SKM-1 treated with dmso at 0.1 percent for 144 hours (cell line): ENCODE data around the gene CFTR.

Source experiments
- DNase-seq: peaks from one replicate; lab custom pipeline; 2025; ENCODE audit not compliant: unreplicated experiment; lab: John Stamatoyannopoulos, UW

CFTR gene

DNA sequence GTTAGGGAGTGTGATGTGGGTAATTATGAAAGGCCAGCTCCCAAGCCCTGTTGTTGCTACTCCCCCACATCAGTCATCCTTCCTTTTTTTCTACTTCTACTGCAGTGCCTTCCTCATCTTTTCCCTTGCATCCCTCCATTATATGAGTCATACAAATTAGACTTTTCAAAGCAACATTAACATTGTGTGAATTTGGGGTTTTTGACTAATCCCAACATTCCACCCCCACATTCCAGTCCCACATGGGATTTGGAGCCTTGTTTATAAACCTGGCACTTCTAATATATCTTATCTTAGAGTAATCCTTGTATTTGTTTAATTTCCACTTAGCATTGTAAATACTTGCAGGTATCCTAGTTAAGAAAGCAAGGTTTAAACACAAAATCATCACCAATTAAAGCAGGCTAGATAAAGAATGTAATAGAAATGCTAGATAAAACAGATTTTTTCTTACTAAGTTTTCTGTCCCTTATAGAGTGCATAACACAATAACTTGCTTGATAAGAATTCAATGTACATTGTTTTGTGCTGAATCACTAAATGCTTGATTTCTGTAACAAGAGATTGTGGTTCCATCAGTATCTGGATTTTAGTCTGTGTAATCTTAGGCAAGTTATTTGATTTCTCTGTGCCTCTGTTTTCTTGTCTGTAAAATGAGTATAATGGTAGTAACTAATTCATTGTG, 165.8 kb downstream of the CFTR start:
- DNase-seq = peak; percentile 4

DNA sequence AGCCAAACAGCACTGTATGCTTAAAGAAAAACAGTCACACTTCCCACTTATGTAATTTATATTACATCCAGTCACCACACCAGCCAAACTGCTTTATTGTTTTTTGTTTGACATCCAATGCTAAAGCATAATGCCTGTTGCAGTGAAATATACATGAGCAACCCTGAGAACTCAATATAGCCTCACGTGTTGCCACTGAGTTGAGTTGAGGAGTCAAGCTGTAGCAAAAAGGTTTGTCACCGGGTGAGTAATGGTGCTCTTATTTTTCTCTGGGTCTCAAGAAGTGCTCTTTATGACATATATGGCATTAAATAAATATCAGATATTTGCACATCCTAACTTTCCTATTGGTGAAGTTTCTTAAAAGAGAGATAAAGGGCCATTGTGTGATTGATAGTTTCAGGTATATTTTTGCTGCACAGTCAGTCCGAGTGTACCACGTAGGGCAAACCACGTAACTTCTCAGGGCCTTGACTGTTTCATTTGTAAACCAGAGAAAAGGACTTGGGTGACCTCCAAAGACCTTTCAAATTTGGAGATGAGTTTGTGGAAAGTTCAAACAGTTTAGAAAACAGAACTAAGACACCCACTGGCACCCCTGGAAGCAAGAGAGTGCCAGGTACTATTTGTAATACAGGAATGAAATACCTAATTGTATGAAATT, 168.5 kb downstream of the CFTR start:
- no peak for DNase-seq

DNA sequence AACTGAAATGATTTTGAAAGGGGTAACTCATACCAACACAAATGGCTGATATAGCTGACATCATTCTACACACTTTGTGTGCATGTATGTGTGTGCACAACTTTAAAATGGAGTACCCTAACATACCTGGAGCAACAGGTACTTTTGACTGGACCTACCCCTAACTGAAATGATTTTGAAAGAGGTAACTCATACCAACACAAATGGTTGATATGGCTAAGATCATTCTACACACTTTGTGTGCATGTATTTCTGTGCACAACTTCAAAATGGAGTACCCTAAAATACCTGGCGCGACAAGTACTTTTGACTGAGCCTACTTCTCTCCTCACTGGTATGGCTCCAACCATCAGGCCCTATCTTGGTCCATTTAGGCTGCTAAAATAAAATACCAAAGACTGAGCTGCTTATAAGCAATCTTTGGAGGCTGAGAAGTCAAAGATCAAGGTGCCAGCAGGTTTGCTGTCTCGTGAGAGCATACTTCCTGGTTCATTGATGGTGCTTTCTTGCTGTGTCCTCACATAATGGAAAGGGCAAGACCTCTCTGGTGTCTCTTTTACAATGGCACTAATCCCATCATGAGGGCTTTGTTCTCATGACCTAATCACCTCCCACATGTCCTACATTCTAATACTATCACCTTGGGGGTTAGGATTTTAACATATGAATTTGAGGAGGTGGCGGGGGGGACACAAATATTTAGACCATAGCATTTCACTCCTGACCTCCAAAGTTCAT, 173.3 kb downstream of the CFTR start:
- DNase-seq = no peak

DNA sequence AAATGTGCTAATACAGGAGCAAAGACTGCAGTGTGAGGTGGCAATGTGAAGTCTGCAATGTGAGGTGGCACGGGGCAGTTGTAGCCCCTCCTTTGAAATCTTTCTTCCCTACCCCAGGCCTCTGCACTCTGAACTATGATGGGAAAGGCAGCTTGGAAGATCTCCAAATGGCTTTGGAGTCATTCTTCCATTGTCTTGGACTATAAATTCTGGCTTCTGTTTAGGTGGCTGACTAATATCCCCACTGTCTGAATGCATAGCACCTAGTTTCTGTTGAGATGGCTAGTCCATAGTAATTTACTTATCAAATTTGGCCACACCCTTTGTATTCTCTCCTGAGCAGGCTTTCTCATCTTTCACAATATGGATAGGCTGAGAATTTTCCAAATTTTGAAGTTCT, 175.0 kb downstream of the CFTR start:
- no peak for DNase-seq

DNA sequence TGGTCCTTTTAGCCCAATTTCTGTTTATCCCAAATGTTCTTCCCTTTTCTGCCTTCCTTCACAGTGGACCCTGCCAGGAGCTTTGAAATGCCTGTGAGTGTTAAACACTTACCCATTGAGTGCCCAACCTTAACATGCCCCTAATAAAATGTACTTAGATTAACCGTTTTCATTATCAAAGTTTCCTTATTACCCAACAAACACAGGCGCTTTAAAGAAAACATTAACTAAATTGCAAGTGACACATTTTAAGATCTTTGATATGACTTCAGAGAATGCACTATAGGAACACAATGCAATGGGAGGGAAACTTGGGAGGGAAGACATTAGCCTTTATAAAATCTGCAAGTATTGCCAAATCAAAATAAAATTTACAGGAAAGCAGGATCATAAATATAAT, 177.0 kb downstream of the CFTR start:
- DNase-seq = no peak

DNA sequence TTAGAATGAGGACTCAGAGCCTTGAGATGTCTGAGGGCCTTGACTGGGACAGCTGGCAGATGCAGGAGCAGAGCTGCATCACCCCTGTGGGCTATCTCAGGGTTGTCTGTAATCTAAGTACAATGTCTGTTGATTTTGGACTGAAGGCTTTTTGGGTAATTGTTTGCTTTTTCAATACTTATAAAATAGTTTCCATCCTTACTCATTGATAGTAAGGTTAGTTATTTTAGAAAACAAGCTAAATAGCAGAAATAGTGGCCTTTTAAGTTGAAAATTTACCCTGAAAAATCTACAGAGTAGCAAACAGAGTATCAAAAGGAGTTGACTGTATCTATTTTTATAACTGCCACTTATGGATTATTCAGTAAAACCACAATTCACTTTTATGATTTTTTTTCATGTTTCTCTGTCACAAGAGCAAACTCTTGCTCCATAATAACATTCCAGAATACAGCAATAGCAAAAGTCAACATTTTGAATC, 179.7 kb downstream of the CFTR start:
- DNase-seq = no peak

DNA sequence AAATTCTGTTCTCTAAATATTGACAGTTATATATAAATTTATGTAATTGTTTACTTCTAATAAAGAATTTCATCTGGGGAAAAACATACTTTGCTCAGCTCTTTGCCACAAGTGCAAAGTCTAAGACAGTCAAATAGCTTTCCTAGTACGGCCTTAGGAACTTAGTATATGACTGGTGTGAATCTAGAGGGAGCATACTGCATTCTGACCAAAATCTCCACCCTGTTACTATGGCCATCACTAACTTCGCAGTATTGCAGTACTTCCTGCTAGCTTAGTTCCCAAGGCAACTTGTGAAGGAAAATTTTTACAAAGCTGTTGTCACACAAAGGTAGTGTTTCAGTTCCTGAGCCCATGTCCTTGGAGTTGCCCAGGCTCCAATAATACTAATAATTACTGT, 181.5 kb downstream of the CFTR start:
- no peak for DNase-seq

DNA sequence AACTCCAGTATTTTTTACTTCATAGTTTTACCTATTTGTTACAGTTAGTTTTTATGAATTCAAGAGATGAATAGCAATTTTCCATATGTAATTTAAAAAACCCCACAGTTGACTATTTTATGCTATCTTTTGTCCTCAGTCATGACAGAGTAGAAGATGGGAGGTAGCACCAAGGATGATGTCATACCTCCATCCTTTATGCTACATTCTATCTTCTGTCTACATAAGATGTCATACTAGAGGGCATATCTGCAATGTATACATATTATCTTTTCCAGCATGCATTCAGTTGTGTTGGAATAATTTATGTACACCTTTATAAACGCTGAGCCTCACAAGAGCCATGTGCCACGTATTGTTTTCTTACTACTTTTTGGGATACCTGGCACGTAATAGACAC, 184.2 kb downstream of the CFTR start:
- no peak for DNase-seq

DNA sequence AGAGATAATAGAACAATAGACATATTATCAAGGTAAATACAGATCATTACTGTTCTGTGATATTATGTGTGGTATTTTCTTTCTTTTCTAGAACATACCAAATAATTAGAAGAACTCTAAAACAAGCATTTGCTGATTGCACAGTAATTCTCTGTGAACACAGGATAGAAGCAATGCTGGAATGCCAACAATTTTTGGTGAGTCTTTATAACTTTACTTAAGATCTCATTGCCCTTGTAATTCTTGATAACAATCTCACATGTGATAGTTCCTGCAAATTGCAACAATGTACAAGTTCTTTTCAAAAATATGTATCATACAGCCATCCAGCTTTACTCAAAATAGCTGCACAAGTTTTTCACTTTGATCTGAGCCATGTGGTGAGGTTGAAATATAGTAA, 185.5 kb downstream of the CFTR start:
- no peak for DNase-seq

DNA sequence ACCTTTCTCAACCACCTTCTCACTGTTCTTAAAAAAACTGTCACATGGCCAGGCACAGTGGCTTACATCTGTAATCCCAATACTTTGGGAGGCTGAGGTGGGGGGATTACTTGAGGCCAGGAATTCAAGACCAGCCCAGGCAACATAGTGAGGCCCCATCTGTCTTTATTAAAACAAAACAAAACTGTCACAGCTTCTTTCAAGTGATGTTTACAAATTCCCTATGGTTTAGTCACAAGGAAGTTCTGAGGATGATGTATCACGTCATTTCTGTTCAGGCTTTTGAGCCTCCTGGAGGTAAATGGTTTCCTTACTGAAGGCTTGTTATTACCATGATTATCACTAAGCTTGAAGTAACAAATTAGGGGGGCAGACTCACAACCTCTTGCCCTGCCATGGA, 186.2 kb downstream of the CFTR start:
- DNase-seq = no peak

DNA sequence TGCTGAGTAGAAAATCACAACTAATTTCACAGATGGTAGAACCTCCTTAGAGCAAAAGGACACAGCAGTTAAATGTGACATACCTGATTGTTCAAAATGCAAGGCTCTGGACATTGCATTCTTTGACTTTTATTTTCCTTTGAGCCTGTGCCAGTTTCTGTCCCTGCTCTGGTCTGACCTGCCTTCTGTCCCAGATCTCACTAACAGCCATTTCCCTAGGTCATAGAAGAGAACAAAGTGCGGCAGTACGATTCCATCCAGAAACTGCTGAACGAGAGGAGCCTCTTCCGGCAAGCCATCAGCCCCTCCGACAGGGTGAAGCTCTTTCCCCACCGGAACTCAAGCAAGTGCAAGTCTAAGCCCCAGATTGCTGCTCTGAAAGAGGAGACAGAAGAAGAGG, 186.9 kb downstream of the CFTR start:
- DNase-seq = no peak

DNA sequence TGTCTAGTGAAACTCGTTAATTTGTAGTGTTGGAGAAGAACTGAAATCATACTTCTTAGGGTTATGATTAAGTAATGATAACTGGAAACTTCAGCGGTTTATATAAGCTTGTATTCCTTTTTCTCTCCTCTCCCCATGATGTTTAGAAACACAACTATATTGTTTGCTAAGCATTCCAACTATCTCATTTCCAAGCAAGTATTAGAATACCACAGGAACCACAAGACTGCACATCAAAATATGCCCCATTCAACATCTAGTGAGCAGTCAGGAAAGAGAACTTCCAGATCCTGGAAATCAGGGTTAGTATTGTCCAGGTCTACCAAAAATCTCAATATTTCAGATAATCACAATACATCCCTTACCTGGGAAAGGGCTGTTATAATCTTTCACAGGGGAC, 187.6 kb downstream of the CFTR start:
- DNase-seq = no peak

DNA sequence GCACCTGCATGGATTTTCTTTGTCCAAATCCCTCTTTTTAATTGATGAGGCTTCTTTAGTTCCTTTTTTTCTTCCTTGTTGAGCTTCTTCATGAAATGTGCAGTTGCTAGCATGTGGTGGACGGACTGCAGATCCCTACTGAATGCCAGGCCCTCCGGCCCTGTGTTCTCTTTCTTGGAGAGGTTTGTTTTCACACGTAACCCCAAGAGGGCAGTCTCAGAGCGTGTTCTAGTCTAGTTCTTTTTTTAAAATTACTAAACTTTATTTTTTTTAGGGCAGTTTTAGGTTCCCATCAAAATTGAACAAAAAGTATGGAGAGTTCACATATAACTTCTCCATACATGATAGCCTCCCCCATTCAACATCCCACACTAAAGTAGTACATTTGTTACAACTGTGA, 190.0 kb downstream of the CFTR start:
- no peak for DNase-seq

DNA sequence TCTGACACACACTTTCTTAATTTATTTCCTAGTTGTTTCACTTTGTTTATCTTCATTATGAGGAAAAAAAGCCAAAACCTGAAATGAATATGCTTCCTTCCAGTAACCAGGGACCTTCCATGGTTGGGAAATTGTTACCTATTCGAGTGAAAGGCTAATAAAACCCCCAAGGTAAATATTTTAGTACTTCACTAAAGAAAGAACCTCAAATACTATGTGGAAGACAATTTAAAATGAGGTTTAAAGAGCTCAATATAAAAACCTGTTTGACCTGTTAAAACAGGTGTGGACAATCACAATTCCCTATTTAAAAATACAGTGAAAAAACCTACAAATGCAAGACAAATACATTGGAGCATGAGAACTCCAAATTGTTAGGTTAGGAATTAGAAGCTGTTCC, 192.6 kb downstream of the CFTR start:
- no peak for DNase-seq

DNA sequence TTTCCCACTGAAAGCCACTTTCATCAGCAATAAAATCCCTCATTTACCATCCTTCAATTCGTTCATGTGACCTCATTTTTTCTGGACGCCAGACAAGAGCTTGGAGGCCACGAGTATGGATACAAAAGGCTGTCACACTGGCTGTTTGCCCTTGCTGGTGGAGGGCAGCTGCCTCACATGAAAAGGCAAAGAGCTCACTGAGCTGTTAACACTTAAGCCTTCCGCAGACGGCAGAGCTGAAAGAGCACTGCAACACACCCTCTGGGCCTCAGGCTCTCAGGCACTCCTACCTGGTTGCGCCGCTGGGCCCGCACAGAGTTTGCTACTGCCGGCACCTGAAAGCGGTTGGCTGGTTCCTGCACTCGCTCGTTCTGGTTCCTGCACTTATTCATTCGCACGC, 193.5 kb downstream of the CFTR start:
- no peak for DNase-seq

DNA sequence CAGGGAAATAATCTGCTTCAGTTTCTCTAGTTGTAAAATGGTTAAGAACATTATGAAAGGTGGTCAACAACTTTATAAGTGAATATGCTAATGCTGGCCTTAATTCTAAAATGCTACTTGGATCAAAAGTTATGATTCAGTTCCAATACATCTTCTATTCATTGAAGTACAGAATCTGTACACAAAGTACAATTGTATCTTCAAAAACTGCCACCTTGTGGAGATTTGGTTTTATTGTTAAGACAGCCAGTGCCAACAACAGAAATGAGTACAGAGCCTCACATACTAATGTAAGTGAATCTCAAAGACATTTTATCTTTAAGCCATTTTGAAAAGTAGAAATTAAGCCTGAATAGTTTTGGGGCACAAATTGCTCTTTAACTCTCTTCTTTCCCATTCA, 194.0 kb downstream of the CFTR start:
- no peak for DNase-seq

DNA sequence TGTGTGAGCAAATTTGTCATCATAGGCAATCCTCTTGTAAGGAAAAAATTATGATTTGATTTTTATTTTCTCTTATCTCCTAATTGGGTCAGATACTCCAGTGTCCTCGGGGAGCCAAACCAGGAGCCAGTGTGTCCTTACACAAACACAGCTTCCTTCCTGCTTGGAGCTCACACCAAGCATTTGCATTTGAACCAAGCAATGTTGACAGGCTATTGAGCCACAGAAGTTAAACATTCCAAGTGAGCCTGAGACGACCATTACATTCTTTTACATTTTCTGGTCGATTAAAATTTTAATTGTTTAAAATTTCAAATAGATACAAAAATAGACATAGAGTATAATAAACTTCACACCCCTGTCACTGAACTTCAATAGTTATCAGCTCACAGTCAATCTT, 194.8 kb downstream of the CFTR start:
- no peak for DNase-seq

DNA sequence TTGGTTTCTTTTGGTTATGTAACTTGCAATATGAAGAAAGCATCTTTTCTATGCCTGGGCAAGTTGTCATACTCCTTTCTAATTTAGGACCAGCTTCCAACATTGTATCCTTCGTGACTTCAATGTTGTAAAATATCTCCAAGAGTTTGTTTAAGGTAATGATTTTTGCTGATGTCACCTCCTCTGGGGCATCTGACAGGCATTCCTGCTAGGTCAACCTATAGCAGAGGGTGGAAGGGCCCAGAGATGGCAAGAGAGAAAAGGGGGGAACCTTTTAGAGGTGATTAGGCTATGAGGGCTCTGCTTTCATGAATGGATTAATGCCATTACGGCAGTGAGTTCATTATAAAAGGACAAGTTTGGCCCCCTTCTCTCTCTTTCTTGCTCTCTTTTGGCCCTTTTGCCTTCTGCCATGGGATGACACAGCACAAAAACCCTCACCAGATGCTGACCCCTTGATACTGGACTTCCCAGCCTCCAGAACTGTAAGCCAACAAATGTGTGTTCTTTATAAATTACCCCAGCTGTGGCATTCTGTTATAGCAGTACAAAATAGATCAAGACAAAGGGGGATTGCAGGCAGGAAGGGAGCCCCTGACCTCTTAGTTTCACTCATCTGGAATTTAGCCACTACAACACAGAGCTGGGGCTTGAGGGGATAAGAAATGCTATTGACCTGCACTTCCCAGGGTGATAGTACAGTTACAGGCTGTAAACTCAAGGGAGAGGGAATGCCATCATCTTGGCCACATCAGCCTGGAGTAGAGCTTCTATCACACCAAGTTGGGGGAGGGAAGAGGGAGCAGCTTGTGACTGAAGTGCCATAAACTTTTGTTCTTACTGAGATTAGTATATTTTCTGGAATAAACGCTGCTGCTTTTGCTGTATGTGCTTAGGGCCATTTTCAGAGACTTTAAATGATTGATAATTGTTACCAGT, 195.9 kb downstream of the CFTR start:
- DNase-seq = no peak

DNA sequence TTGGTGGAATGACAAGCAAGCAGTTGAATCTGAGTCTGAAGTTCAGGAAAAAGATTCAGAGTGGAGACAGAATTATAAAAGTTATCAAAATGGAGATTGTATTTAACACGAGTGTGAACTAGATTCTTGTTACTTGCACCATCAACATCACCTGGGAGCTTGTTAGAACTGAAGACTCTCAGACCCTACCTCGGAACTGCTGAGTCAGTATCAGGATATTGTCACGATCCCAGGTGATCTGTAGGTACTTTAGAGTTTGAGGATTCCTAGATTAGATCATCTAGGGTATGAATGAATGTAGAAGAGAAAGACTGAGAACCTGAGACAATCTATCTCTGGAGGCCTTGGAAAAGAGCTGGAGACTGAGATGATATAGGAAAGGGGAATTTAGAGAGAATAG, 199.3 kb downstream of the CFTR start:
- DNase-seq = no peak

DNA sequence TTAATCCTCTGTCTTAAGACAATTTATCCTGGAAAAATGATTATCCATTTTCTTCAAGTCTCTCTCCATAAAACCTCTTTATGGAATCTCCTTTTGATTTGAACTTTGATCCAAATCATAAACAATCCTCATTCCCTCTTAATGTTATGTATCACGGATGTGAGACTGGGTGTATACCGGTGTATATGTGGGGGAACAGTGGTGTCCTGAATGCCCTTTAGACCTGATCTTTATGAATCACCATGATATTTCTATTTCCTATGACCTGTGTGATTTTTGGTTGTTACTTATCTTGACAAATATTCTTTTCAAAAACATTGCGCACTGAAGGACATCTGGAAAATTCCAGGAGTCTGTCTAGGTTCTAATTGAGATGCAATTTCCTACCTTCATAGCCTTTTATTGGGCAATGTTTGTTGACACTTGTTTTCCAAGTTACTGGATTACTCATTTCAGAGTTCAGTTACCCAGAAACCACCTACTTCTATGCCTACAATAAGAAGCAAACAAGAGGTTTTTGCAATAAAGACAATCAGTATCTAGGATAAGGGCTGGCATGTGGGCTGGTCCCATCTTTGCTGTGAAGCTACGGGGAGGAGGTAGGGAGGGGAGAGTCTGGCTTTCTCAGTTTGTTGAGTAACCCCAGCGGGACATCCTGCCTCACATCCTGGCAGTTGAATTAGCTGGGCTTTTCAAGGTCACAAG, 203.0 kb downstream of the CFTR start:
- DNase-seq = no peak
